BLaER1 (cell line): ENCODE data around the gene LRRC32.
"Not testable (repeated sequence)": the region's sequence is repeated elsewhere in the genome, so short reads cannot be mapped to it uniquely, and the experiment has no call there.

ENCODE experiments used
- H3K27ac ChIP-seq: shearing (Covaris generic); formaldehyde crosslinking; 2 replicates; pipeline ENCODE4 v1.8.1; 2022
- H3K27me3 ChIP-seq: shearing (Covaris generic); formaldehyde crosslinking; 2 replicates; pipeline ENCODE4 v1.8.1; 2022
- H3K36me3 ChIP-seq: shearing (Covaris generic); formaldehyde crosslinking; 2 replicates; pipeline ENCODE4 v1.8.1; 2022
- H3K4me1 ChIP-seq: shearing (Covaris generic); formaldehyde crosslinking; 2 replicates; pipeline ENCODE4 v1.8.1; 2022
- H3K4me2 ChIP-seq: shearing (Covaris generic); formaldehyde crosslinking; 2 replicates; pipeline ENCODE4 v1.8.1; 2022
- H3K4me3 ChIP-seq: shearing (Covaris generic); formaldehyde crosslinking; 2 replicates; pipeline ENCODE4 v1.8.1; 2022
- H3K9ac ChIP-seq: shearing (Covaris generic); formaldehyde crosslinking; 2 replicates; pipeline ENCODE4 v1.8.1; 2022
- H3K9me3 ChIP-seq: shearing (Covaris generic); formaldehyde crosslinking; 2 replicates; pipeline ENCODE4 v1.8.1; 2022
- H4K20me1 ChIP-seq: shearing (Covaris generic); formaldehyde crosslinking; 2 replicates; pipeline ENCODE4 v1.8.1; 2022
- Cebpa-rat ChIP-seq: shearing (Covaris generic); IDR thresholded peaks from 2 replicates; pipeline ENCODE4 v1.8.1; 2022

LRRC32 gene

DNA sequence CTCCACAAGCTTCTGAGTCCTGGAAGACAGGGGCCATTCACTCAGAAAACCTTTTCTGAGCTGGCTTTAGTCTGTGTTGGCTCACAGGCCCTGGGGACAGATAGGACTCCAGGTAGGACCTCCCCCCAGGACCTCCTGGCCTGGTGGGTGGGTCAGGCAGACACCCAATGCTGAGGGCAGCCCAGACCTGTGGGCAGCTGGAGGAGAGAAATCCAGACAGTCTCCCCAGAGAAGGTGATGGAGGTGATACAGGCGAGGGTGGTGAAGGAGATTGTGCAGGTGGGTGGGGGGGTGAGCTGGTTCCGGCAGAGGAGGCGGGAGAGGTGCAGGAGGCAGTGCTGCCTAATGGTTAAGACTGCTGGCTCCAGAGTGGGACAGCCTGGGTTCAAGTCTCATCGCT, 15.6 kb downstream of the LRRC32 start:
- Histone ChIP-seq H3K9me3 (no peaks in the 10 kb centered on the region), H3K9ac (no peak overlapping the region), H3K4me2 (peak overlapping the region; percentile 40; the same call in 1 of the 2 replicates), H3K27ac (no peak overlapping the region), H3K4me1 (peaks cover 60% of the 10 kb centered on the region), H3K36me3 (peaks cover under 1% of the 10 kb centered on the region; the same call in 1 of the 2 replicates), H3K27me3 (no peaks in the 10 kb centered on the region; the same call in 1 of the 2 replicates), H3K4me3 (no peak overlapping the region), H4K20me1 (0 out of 2 replicates have a peak, but pooled peaks cover 4% of the 10 kb centered on the region)
- no peak for TF ChIP-seq Cebpa-rat

DNA sequence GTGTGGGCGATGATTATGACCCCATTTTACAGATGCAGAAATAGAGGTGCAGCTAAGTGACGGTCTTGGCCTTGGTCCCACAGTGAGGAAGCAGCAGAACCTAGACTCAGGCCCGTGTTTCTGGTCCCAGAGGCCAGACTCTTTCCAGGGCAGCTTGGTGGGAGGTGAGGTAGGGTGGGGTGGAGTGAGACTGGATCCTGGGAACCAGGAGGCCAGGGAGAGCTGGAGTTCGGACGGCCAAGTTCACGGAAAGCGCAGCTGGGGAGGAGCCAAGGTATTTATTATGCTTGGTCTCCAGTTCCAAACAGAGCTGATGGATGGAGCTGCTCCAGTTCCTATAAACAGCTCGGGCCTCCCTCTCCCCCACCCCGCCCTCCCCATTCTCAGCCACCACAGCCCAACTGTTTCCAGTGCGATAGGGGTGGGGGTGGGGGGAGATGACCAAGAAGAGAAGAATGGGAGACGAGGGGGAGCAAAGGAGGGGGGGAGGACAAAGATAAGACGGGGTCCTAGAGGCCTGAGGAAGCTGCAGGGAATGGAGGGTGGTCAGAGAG, 16.2 kb downstream of the LRRC32 start:
- no peaks in the 10 kb centered on the region for H4K20me1 ChIP-seq
- H3K27me3 ChIP-seq = no peaks in the 10 kb centered on the region; the same call in 1 of the 2 replicates
- H3K4me3 ChIP-seq = no peak overlapping the region
- no peak for TF ChIP-seq Cebpa-rat
- H3K4me1 ChIP-seq = peaks cover 56% of the 10 kb centered on the region
- no peak overlapping the region for H3K27ac ChIP-seq
- no peaks in the 10 kb centered on the region for H3K9me3 ChIP-seq
- no peaks in the 10 kb centered on the region for H3K36me3 ChIP-seq
- peak overlapping the region; percentile 40; the same call in 1 of the 2 replicates for H3K4me2 ChIP-seq
- H3K9ac ChIP-seq = no peak overlapping the region

DNA sequence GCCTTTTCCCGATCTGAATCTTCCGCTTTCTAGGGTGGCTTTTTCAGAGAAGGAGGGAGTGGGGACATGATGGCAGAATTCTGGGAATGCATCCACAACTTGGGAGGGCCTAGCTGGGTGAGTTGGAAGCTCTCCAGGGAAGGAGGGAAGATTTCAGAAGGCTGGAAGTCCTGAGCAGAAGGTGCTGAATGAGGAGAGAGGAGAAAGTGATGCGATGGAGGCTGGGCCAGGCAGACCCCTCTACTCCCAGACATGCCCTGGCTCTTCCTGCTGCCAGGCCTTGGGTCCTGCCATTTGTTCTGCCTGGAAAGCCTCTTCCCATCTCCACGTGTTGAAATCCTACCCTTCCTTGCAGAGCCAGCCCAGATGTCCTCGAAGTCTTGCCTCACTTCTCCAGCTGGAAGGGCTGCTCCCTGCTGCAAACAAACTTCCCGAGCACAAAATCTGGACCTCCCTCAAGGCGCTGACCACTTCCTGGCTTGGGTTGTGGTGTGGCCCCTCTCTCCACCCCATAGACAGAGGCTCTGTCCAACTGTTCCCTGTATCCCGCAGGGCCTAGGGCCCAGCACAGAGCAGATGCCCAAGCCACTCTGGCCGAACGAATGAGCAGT, 16.8 kb downstream of the LRRC32 start:
- H3K9ac ChIP-seq = no peak overlapping the region
- no peaks in the 10 kb centered on the region for H3K36me3 ChIP-seq
- peaks cover 51% of the 10 kb centered on the region for H3K4me1 ChIP-seq
- H3K27ac ChIP-seq = no peak overlapping the region
- H3K27me3 ChIP-seq = no peaks in the 10 kb centered on the region
- H3K4me2 ChIP-seq = peak overlapping the region; percentile 40; the same call in 1 of the 2 replicates
- no peaks in the 10 kb centered on the region for H3K9me3 ChIP-seq
- TF ChIP-seq Cebpa-rat = no peak
- H3K4me3 ChIP-seq = no peak overlapping the region
- H4K20me1 ChIP-seq = no peaks in the 10 kb centered on the region

DNA sequence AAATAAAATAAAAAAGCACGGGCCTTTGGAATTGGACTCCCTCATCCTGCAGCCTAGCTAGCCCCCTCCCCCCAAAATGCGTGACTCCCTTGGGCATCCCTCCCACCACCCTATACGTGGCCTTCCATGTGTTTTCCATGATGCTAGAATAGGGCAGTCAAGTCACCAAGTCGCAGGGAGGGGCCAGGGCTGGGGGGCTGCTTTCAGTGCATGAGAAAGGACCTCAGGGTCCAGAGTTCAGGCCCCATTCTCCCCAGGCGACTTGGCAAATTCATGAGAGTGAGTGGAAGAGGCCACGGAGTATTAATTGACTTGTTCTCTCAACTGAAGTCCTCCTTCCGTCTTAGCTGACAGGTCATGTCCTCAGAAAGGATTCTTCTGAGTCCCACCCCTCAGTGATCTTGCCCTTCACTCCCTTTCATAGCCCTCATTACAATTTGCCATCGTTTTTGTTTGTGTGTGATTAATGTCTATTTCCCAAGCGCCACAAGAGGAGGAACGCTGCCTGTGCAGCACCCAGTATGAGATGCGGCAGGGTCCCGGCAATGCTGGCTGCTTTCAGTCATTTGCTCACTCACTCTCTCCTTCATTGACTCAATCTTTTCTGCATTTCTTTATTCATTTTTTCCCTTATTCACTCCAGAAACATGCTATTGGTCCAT, 17.4 kb downstream of the LRRC32 start:
- Histone ChIP-seq H3K4me3 (no peak overlapping the region), H3K9me3 (no peaks in the 10 kb centered on the region), H3K27me3 (no peaks in the 10 kb centered on the region), H3K9ac (no peak overlapping the region), H3K27ac (no peak overlapping the region), H3K36me3 (no peaks in the 10 kb centered on the region), H4K20me1 (no peaks in the 10 kb centered on the region), H3K4me2 (no peak overlapping the region), H3K4me1 (peaks cover 44% of the 10 kb centered on the region)
- TF ChIP-seq Cebpa-rat = no peak

DNA sequence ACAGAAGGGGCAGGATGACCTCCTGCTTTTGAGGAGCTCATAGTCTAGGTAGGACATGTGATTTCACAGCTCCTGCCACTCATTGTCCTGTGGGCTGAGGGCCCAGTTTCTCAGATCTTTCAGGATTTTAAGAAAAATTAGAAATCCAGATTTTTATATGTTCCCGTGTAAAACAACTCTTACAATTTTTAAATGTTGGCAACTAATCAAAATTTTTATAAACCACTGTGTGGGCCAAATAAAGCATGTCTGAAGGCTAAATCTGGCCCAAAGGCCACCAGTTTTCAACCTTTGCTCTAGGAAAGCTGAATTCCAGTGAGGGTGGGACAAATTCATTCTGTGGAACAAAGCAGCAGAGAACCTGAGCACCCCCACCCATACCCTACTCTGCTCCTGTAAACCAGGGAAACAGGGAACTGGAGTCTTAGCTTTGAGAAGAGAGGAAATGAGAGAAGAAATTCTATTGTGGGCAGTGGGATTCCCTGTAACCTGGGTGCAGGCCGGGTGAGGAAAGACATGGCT, 20.6 kb downstream of the LRRC32 start:
- Histone ChIP-seq H3K27ac (no peak overlapping the region), H3K4me3 (no peak overlapping the region), H3K9me3 (peaks cover 22% of the 10 kb centered on the region), H3K4me2 (peak overlapping the region; percentile 3; the same call in 1 of the 2 replicates), H3K27me3 (no peaks in the 10 kb centered on the region), H3K36me3 (no peaks in the 10 kb centered on the region), H3K4me1 (peaks cover 14% of the 10 kb centered on the region), H3K9ac (no peak overlapping the region), H4K20me1 (no peaks in the 10 kb centered on the region)
- no peak for TF ChIP-seq Cebpa-rat

DNA sequence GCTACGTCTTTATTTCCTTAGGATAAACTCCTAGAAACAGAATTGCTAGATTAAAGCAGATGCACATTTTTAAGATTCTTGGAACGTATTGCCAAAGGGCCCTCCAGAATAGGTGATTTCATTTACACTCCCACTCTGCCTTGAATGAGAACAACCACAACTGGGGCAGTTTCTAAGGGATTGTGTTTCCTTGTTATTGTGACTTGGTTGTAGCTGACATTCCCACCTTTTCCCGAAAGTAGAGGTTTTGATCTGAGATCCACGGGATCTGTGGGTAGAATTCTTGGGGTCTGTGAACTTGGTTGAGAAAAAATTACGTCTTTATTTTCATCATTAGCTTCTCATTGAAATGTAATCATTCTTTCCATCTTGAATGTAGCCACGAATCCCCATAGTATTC, 21.5 kb downstream of the LRRC32 start:
- Histone ChIP-seq H3K9ac (no peak overlapping the region), H3K9me3 (peaks cover 29% of the 10 kb centered on the region), H3K36me3 (no peaks in the 10 kb centered on the region), H3K4me1 (peaks cover 14% of the 10 kb centered on the region), H4K20me1 (no peaks in the 10 kb centered on the region), H3K4me2 (no peak overlapping the region), H3K4me3 (no peak overlapping the region), H3K27ac (no peak overlapping the region), H3K27me3 (no peaks in the 10 kb centered on the region)
- no peak for TF ChIP-seq Cebpa-rat

DNA sequence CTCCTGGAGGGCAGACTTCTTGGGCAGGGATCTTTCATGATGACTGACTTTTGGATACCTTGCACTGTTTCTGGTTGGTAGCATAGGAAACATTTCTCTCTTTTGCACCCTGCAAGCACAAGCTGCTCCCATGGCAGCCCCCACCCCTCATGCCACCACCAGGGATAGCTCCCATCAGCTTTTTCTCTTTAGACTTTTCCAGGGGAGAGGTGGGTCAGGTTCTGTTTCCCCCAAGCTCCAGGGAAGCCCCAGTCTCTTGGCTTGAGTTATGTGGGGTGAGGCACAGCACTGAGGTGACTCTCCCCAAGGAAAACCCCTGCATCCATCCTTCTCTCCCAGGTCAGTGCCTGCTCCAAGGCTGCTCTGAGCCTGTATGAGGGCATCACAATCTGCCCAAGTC, 22.5 kb downstream of the LRRC32 start:
- Histone ChIP-seq H3K4me1 (peaks cover 14% of the 10 kb centered on the region), H3K9me3 (peaks cover 39% of the 10 kb centered on the region), H3K9ac (no peak overlapping the region), H3K4me3 (no peak overlapping the region), H4K20me1 (no peaks in the 10 kb centered on the region), H3K36me3 (no peaks in the 10 kb centered on the region), H3K27ac (no peak overlapping the region), H3K4me2 (no peak overlapping the region), H3K27me3 (no peaks in the 10 kb centered on the region)
- no peak for TF ChIP-seq Cebpa-rat

DNA sequence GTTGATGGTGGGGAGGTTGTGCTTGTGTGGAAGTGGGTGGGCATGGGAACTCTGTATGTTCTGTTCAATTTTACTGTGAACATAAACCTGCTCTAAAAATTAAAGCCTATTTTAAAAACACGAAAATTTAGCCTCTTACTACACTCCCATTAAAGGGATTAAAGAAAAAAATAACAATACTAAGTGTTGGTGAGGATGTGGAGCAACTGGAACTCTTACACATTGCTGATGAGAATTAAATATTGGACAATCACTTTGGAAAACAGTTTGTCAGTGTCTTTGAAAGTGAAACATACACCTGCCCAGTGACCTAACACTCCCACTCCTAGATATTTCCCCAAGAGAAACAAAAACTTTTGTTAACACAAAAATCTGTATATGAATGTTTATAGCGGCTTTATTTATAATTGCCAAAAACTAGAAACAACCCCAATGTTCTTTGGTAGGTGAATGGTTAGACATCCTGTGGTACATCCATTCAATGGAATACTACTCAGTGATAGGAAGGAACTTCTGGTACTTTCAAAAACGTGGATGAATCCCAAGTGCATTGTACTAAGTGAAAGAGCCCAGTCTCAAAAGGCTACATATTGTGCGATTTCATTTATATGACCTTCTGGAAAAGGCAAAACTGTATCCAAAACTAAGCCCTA, 23.5 kb downstream of the LRRC32 start:
- no peak overlapping the region for H3K4me2 ChIP-seq
- H3K27me3 ChIP-seq = no peaks in the 10 kb centered on the region
- no peaks in the 10 kb centered on the region for H3K36me3 ChIP-seq
- H3K27ac ChIP-seq = no peak overlapping the region
- H4K20me1 ChIP-seq = no peaks in the 10 kb centered on the region
- H3K4me3 ChIP-seq = no peak overlapping the region
- H3K4me1 ChIP-seq = peaks cover 19% of the 10 kb centered on the region
- no peak overlapping the region for H3K9ac ChIP-seq
- H3K9me3 ChIP-seq = peaks cover 43% of the 10 kb centered on the region
- TF ChIP-seq Cebpa-rat = no peak

DNA sequence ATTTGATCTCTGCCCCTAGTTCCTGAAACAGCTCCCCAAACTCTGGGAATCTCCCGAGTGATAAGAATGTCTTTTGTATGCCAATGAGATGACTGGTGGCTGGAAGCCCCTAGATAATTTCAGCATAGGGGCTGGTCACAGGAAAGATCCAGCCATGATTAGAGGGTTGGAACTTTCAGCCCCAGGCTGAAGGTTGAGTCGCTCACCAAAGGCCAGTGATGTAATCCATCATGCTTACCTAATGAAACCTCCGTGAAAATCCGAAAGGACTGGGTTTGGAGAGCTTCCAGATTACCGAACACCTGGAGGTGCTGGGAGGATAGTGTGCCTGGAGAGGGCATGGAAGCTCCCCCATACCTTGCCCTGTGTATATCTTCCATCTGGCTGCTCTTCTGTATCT, 26.0 kb downstream of the LRRC32 start:
- Histone ChIP-seq H3K27me3 (no peaks in the 10 kb centered on the region), H3K9ac (no peak overlapping the region), H3K36me3 (no peaks in the 10 kb centered on the region), H4K20me1 (no peaks in the 10 kb centered on the region), H3K4me2 (peak overlapping the region; percentile 47), H3K27ac (no peak overlapping the region), H3K4me3 (no peak overlapping the region), H3K9me3 (peaks cover 43% of the 10 kb centered on the region), H3K4me1 (peaks cover 43% of the 10 kb centered on the region)
- no peak for TF ChIP-seq Cebpa-rat

DNA sequence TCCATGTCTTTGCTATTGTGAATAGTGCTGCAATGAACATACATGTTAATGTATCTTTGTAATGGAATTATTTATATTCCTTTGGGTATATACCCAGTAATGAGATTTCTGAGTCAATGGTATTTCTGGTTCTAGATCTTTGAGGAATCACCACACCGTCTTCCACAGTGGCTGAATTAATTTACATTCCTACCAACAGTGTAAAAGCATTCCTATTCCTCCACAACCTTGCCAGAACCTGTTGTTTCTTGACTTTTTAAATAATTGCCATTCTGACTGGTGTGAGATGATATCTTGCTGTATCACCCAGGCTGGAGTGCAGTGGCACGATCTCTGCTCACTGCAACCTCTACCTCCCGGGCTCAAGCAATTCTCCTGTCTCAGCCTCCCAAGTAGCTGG, 26.8 kb downstream of the LRRC32 start:
- not testable (repeated sequence) for H3K4me3 ChIP-seq, H4K20me1 ChIP-seq, H3K9ac ChIP-seq, H3K27ac ChIP-seq, H3K27me3 ChIP-seq, H3K36me3 ChIP-seq
- peaks cover 52% of the 10 kb centered on the region for H3K4me1 ChIP-seq
- 0 out of 2 replicates have a peak overlapping the region, but pooled peaks have one; percentile 47 for H3K4me2 ChIP-seq
- peaks cover 43% of the 10 kb centered on the region for H3K9me3 ChIP-seq
